NCI-H345 (cell line): ENCODE data around the gene P2RY2.

ENCODE experiments used
- DNase-seq: peaks from one replicate; lab custom pipeline; 2025; lab: John Stamatoyannopoulos, UW

P2RY2 gene

GRCh38 chr11:73284106-73284505 lies 66.0 kb downstream of the P2RY2 start:
- no peak for DNase-seq

GRCh38 chr11:73285721-73286120 lies 67.6 kb downstream of the P2RY2 start:
- DNase-seq, result no peak
